HFF-Myc (cell line): ENCODE results near the gene HABP2.

Source experiments
- DNase-seq: peaks from one replicate; pipeline ENCODE4 v3.0.0-alpha.2; 2011; ENCODE audit warnings: low read depth; ENCODE audit errors: extremely low read depth
- H3K4me3 ChIP-seq: replicated peaks from 2 replicates; pipeline ENCODE4 v1.5.1; 2011; ENCODE audit warnings: low read depth, mild to moderate bottlenecking, control low read depth, low read length
- TF ChIP-seq, protein P1 (sequence below): IDR thresholded peaks from 2 replicates; pipeline ENCODE4 v1.5.1; 2012; ENCODE audit warnings: mild to moderate bottlenecking, low read depth, low read length, control low read depth; ENCODE audit errors: missing control alignments

The HABP2 gene

DNA sequence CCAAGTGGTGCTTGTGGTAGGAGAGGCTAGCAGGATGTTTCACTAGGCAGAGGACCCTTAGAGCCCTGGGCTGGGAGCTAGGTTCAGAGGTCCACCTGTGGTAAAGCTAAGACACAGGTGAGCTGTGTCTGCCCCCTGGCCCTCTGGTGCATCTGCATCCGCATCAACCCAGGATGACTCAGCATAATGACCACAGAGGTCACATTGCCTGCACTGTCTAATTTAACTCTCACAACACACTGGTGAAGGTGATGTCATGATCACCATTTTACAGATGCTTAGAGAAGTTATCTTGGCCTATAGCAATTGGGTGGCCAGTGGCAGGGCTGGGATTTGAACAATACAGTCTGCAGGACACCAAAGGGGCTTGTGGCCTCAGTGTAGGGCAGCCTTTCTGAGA, 33.1 kb downstream of the HABP2 start:
- H3K4me3 ChIP-seq: no peak overlapping the region
- TF ChIP-seq, protein P1, sequence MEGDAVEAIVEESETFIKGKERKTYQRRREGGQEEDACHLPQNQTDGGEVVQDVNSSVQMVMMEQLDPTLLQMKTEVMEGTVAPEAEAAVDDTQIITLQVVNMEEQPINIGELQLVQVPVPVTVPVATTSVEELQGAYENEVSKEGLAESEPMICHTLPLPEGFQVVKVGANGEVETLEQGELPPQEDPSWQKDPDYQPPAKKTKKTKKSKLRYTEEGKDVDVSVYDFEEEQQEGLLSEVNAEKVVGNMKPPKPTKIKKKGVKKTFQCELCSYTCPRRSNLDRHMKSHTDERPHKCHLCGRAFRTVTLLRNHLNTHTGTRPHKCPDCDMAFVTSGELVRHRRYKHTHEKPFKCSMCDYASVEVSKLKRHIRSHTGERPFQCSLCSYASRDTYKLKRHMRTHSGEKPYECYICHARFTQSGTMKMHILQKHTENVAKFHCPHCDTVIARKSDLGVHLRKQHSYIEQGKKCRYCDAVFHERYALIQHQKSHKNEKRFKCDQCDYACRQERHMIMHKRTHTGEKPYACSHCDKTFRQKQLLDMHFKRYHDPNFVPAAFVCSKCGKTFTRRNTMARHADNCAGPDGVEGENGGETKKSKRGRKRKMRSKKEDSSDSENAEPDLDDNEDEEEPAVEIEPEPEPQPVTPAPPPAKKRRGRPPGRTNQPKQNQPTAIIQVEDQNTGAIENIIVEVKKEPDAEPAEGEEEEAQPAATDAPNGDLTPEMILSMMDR: no peak
- DNase-seq: no peak

- DNase-seq: no peak
- H3K4me3 ChIP-seq: no peak overlapping the region
- TF ChIP-seq, protein P1: no peak
Observed at GRCh38 chr10:113589201-113589770, 36.4 kb downstream of the HABP2 start.

DNA sequence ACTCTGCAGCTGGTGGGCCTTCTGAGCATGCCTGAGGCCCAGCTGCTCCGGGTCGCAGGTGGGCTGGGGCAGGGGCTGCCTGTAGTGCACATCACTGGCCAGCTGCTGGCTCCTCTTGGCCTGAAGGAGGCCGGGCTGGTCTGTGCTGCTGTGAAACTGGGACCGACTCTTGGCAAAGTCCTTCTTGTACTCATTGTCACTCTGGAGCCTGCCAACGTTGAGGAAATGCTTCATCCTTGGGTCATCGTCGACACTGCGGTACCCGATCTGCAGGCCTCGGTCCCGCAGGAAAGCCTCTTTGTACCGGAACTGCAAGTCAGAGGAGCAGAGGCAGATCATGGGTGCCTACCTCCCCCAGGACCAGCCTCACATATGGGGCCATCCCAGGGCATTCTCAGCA, 37.7 kb downstream of the HABP2 start:
- DNase-seq: no peak
- TF ChIP-seq, protein P1: no peak
- H3K4me3 ChIP-seq: no peak overlapping the region

DNA sequence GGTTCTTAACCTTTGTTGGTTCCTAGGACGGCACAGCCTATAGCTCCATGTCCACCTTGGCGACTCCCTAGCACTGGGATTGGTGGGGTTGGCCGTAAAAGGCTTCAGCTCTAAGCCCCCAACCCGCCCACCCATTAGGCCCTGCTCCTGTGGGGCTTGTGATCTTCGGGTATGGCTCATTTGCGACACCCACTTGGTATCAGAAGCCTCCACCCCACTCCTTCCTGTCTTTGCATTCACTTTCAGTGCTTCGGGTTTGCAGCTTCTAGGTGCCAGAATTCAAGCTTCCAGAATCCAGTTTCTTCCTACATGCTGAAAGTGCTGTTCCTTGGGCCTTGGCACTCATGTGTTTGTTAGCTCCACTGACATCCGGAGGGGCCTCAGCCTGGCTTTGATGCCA, 39.5 kb downstream of the HABP2 start:
- no peak overlapping the region for H3K4me3 ChIP-seq
- DNase-seq: no peak
- TF ChIP-seq, protein P1: no peak

DNA sequence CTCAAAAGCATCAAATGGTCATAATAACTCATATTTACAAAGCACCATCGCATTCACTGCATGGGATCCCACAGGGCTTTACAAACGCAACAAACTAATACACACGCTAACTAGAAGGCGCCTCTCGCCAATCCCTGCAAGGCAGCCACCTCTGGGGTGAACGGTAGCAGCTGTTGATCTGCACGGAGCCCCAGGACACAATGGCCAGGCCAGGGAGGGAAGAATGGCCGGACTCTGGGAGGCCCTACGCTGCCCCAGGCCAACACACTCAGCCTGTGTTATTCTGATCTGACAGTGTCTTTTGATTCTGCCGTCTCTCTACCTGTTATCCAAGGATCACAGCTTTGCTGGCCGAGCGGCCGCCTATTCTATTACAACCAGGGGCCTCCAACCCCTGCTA, 41.8 kb downstream of the HABP2 start:
- no peak overlapping the region for H3K4me3 ChIP-seq
- DNase-seq: no peak
- TF ChIP-seq, protein P1: no peak

GRCh38 chr10:113600569-113600968, 47.7 kb downstream of the HABP2 start:
- TF ChIP-seq, protein P1: no peak
- no peak for DNase-seq
- H3K4me3 ChIP-seq: no peak overlapping the region
